HepG2 (cell line): Measurements from ENCODE around the gene CMIP. TPM values are rescaled to one million over a fixed set of nuclear protein-coding genes. Genes with fewer than 3 reads are reported as not detected.
A peak's percentile ranks its signal among the peaks of the same experiment; 100 is the strongest.

Source experiments
- ATAC-seq: fragments of 200-7000 bp; cut with Tn5 transposase; 3 replicates; pipeline ENCODE4 v1.9.1; 2020; ENCODE audit warnings: mild to moderate bottlenecking, moderate library complexity
- BruUV-seq: library from RNA; stranded (reverse); fragments of 400-500 nt; replicated peaks from 2 replicates; lab custom pipeline; 2021; lab: Mats Ljungman, UMichigan
- CTCF ChIA-PET: fragments of 300-600 bp; formaldehyde crosslinking; extraction: SDS; loops from one replicate; lab custom pipeline; 2021; ENCODE audit warnings: low total read pairs, inconsistent platforms, low intra/inter-chr PET ratio; lab: Yijun Ruan, JAX
- POLR2A ChIA-PET: fragments of 350-600 bp; sonication (Branson Sonifier 250); formaldehyde crosslinking; loops from one replicate; lab custom pipeline; 2020; ENCODE audit warnings: antibody characterized with exemption, inconsistent platforms; lab: Yijun Ruan, JAX
- DNase-seq: peaks from one replicate; pipeline ENCODE4 v3.0.0-alpha.2; 2015; ENCODE audit warnings: low spot score
- FAIRE-seq: peaks from 3 replicates; lab custom pipeline; 2011; peaks lifted over from hg19 to GRCh38; lab: Jason Lieb, UNC
- H2AFZ ChIP-seq: one replicate; pipeline ENCODE4 v1.6.1; 2011; ENCODE audit warnings: low read length, inconsistent platforms
- H3K27ac ChIP-seq: fragments of 300-600 bp; 3 replicates; pipeline ENCODE4 v1.8.0; 2011; ENCODE audit warnings: mixed run types, mild to moderate bottlenecking, mixed read lengths, low read length, inconsistent platforms; ENCODE audit not compliant: insufficient read depth; ENCODE audit errors: extremely low read length
- H3K27me3 ChIP-seq, 2 experiments: fragments of 200-600 bp in 1 of 2; 2 replicates in 1 of 2; 3 replicates in 1 of 2; pipeline versions ENCODE4 v1.6.0 to v1.8.0; 2011; ENCODE audit warnings: low read length in 2 of 2, mild to moderate bottlenecking in 2 of 2, moderate library complexity in 2 of 2, inconsistent platforms in 1 of 2; ENCODE audit not compliant: insufficient read depth in 2 of 2, control insufficient read depth in 1 of 2
- H3K36me3 ChIP-seq, 2 experiments: fragments of 200-600 bp in 1 of 2; replicated peaks in 1 of 2; 2 replicates in 1 of 2; 3 replicates in 1 of 2; pipeline versions ENCODE4 v1.5.1 to v1.8.0; 2011; ENCODE audit warnings: low read length in 2 of 2, inconsistent platforms in 1 of 2; ENCODE audit not compliant: insufficient read depth in 2 of 2, control insufficient read depth in 1 of 2
- H3K4me1 ChIP-seq: 2 replicates; pipeline ENCODE4 v1.5.1; 2012; ENCODE audit warnings: low read length, inconsistent platforms; ENCODE audit not compliant: insufficient read depth
- H3K4me2 ChIP-seq: 2 replicates; pipeline ENCODE4 v1.6.0; 2011; ENCODE audit warnings: low read depth, low read length, inconsistent platforms
- H3K4me3 ChIP-seq, 3 experiments: fragments of 200-600 bp in 1 of 3; sonication (generic), shearing (Covaris generic) in 1 of 3; replicated peaks in 1 of 3; 2 replicates each; pipeline ENCODE4 v1.5.1; 2011 to 2016; ENCODE audit warnings: low read length in 3 of 3, inconsistent platforms in 2 of 3, low read depth in 2 of 3, mild to moderate bottlenecking in 2 of 3, control low read depth in 1 of 3, mixed read lengths in 1 of 3; ENCODE audit not compliant: insufficient read depth in 1 of 3
- H3K79me2 ChIP-seq: one replicate; pipeline ENCODE4 v1.6.1; 2011; ENCODE audit warnings: low read length, inconsistent platforms; ENCODE audit not compliant: insufficient read depth
- H3K9ac ChIP-seq: 2 replicates; pipeline ENCODE4 v1.6.0; 2011; ENCODE audit warnings: mild to moderate bottlenecking, low read depth, low read length, inconsistent platforms; ENCODE audit not compliant: insufficient read depth
- H3K9me3 ChIP-seq: 2 replicates; pipeline ENCODE4 v1.5.1; 2012; ENCODE audit warnings: mild to moderate bottlenecking, low read length
- H4K20me1 ChIP-seq: 2 replicates; pipeline ENCODE4 v1.6.0; 2011; ENCODE audit warnings: inconsistent platforms, mild to moderate bottlenecking, low read length, moderate library complexity; ENCODE audit not compliant: insufficient read depth
- AGO2 ChIP-seq: fragments of 200-400 bp; formaldehyde crosslinking; optimal IDR thresholded peaks from 2 replicates; pipeline ENCODE3; 2017; ENCODE audit warnings: mild to moderate bottlenecking, low read depth, low read length, moderate library complexity
- FOXP1 ChIP-seq, 2 experiments: fragments of 450-650 bp in 1 of 2; IDR thresholded peaks; 2 replicates each; pipeline ENCODE4 v1.6.1; 2017 to 2018; ENCODE audit warnings: antibody characterized with exemption in 1 of 2
- HOXD1 ChIP-seq: sonication (generic); formaldehyde crosslinking; IDR thresholded peaks from 2 replicates; pipeline ENCODE4 v1.5.0; 2020; ENCODE audit warnings: missing genetic modification reagents
- KDM5A ChIP-seq: fragments of 200-600 bp; sonication (generic); IDR thresholded peaks from 2 replicates; pipeline ENCODE4 v1.7.0; 2018; ENCODE audit warnings: antibody characterized with exemption, mild to moderate bottlenecking, low read length, borderline replicate concordance
- RBM22 ChIP-seq: fragments of 200-400 bp; formaldehyde crosslinking; optimal IDR thresholded peaks from 2 replicates; pipeline ENCODE3; 2017; ENCODE audit warnings: mild to moderate bottlenecking, low read length, moderate library complexity
- STAT5B ChIP-seq: sonication (generic); formaldehyde crosslinking; IDR thresholded peaks from 2 replicates; pipeline ENCODE4 v1.4.0; 2020; ENCODE audit warnings: missing genetic modification reagents
- SYNCRIP ChIP-seq: fragments of 200-400 bp; formaldehyde crosslinking; IDR thresholded peaks from 2 replicates; pipeline ENCODE4 v1.6.1; 2018; ENCODE audit warnings: mild to moderate bottlenecking, low read depth, low read length; ENCODE audit not compliant: insufficient read depth
- ZBTB7A ChIP-seq: sonication (generic); formaldehyde crosslinking; IDR thresholded peaks from 2 replicates; pipeline ENCODE4 v1.8.0; 2022; ENCODE audit warnings: mild to moderate bottlenecking, missing genetic modification reagents
- ZNF556 ChIP-seq: sonication (generic); formaldehyde crosslinking; IDR thresholded peaks from 2 replicates; pipeline ENCODE4 v1.4.0; 2020; ENCODE audit warnings: mild to moderate bottlenecking, missing genetic modification reagents, borderline replicate concordance
- ZNF674 ChIP-seq: sonication (generic); formaldehyde crosslinking; IDR thresholded peaks from 2 replicates; pipeline ENCODE4 v1.5.0; 2020; ENCODE audit warnings: low read depth, mild to moderate bottlenecking, missing genetic modification reagents
- ZNF768 ChIP-seq: sonication (generic); formaldehyde crosslinking; IDR thresholded peaks from 2 replicates; pipeline ENCODE4 v1.4.0; 2020; ENCODE audit warnings: missing genetic modification reagents
- WGBS: methylation state at CpG from one replicate; pipeline ENCODE4 v1.1.6; 2017; ENCODE audit warnings: low lambda C conversion rate; 5-methylcytosine and 5-hydroxymethylcytosine counted together
- in situ Hi-C: cut with HindIII; loops from 2 replicates; pipeline ENCODE4 v1.10.0; 2017; ENCODE audit warnings: low pct_unique_long_range_greater_than_20kb; ENCODE audit not compliant: extremely low pct_ligation_motif_present
- intact Hi-C: fragments of 100-400 bp; cut with micrococcal nuclease; formaldehyde crosslinking; loops from one replicate; pipeline ENCODE4 v1.10.0; 2022; ENCODE audit not compliant: unreplicated experiment
- polyA plus RNA-seq, 8 experiments: library from polyadenylated mRNA; depleted of rRNA in 3 of 8; stranded (reverse) in 7 of 8; unstranded in 1 of 8; fragments of >200 nt; fragmentation: Illumina TruSeq in 4 of 8; extraction: Trizol in 4 of 8; gene quantifications; 2 replicates each; pipeline versions ENCODE4 v1.2.1 to v1.2.3, GENCODE V29; 2011 to 2016; ENCODE audit warnings: low read depth in 4 of 8, missing spikeins in 1 of 8, mixed read lengths in 1 of 8; ENCODE audit not compliant: insufficient read depth in 1 of 8
- total RNA-seq, 5 experiments: library from RNA; depleted of rRNA; stranded (reverse); fragments of >200 nt; fragmentation: Illumina TruSeq; extraction: Trizol; gene quantifications; 2 replicates each; pipeline ENCODE4 v1.2.3, GENCODE V29; 2016; ENCODE audit warnings: low read depth in 1 of 5
- TF ChIP-seq, protein P1 (sequence below): sonication (generic); formaldehyde crosslinking; IDR thresholded peaks from 2 replicates; pipeline ENCODE4 v1.9.0; 2021; ENCODE audit warnings: missing genetic modification reagents, borderline replicate concordance
- TF ChIP-seq, protein P2 (sequence below): sonication (generic); formaldehyde crosslinking; IDR thresholded peaks from 2 replicates; pipeline ENCODE4 v1.4.0; 2020; ENCODE audit warnings: mild to moderate bottlenecking, low read depth, missing genetic modification reagents
- TF ChIP-seq, protein P3 (sequence below): sonication (generic); formaldehyde crosslinking; IDR thresholded peaks from 2 replicates; pipeline ENCODE4 v1.4.0; 2020; ENCODE audit warnings: mild to moderate bottlenecking, missing genetic modification reagents
- TF ChIP-seq, protein P4 (sequence below): sonication (generic); formaldehyde crosslinking; IDR thresholded peaks from 2 replicates; pipeline ENCODE4 v1.5.1; 2020; ENCODE audit warnings: mild to moderate bottlenecking, missing genetic modification reagents, moderate library complexity

The CMIP gene
- total and polyA plus RNA-seq, 2 of the 13 experiments (the other 11 are each of a cell fraction or from before 2014, with no cell fraction given), result 10.9 to 18.1 TPM

DNA sequence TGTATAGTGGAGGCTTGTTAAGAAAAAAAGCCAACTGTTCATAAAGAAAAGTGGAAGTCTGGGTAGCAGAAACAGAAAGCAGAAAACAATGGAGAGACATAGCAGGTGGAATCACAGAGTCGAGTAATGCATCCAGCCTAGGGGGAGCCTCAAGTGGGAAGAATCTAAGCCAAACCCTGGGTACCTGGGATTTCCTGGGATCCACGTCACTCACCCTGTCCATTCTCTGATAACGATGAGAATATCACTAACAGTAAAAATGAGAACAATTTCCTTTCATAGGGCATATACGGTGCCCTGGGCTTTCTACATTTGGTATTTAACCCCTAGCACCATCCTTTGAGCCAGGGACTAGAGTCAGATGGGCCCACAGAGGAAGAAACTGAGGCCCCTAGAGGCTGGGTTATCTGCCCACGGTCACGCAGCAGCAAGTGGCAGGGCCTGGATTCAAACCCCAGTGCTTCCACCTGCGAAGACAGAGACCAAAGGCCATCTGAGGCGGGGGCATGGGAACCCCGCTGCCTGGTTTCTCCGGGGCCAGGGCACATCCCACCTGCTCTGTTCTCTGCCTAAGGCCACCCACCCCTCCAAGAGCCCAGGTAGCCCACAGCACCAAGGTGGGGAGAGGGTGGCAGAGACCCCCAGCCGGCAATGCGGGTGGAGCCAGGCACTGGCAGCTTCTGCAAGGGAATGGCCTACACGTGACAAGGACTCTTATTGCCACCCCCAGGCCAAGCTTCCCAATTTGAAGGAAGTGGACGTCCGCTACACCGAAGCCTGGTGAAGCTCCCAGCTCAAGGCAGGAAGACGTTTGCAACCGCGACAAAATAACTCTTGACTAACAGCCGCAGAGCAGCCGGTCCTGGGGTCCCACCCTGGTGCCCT is 264.6 kb downstream of the CMIP start:
- Histone ChIP-seq H3K4me1 (no peaks in the 10 kb centered on the region), H3K4me2 (no peak overlapping the region), H2AFZ (no peak overlapping the region), H4K20me1 (peaks cover 4% of the 10 kb centered on the region; the same call in 1 of the 2 replicates), H3K79me2 (no peaks in the 10 kb centered on the region), H3K36me3 (peaks cover 49 to 51% of the 10 kb centered on the region in 2 experiments), H3K9ac (no peak overlapping the region), H3K4me3 (no peak overlapping the region), H3K27ac (no peak overlapping the region), H3K27me3 (no peaks in the 10 kb centered on the region), H3K9me3 (no peaks in the 10 kb centered on the region)
- POLR2A ChIA-PET, result no interaction called here
- ATAC-seq (no peak), DNase-seq (no peak), FAIRE-seq (no peak)
- no TSS peak for BruUV-seq
- 98% methylated on average over 17 of the region's 21 CpGs for WGBS
- in situ Hi-C loops (no loop called here), intact Hi-C loops (no loop called here)
- CTCF ChIA-PET, result no interaction called here
- TF ChIP-seq ZNF768, result peak; percentile 13; the same call in 1 of the 2 replicates
- TF ChIP-seq, protein P1, sequence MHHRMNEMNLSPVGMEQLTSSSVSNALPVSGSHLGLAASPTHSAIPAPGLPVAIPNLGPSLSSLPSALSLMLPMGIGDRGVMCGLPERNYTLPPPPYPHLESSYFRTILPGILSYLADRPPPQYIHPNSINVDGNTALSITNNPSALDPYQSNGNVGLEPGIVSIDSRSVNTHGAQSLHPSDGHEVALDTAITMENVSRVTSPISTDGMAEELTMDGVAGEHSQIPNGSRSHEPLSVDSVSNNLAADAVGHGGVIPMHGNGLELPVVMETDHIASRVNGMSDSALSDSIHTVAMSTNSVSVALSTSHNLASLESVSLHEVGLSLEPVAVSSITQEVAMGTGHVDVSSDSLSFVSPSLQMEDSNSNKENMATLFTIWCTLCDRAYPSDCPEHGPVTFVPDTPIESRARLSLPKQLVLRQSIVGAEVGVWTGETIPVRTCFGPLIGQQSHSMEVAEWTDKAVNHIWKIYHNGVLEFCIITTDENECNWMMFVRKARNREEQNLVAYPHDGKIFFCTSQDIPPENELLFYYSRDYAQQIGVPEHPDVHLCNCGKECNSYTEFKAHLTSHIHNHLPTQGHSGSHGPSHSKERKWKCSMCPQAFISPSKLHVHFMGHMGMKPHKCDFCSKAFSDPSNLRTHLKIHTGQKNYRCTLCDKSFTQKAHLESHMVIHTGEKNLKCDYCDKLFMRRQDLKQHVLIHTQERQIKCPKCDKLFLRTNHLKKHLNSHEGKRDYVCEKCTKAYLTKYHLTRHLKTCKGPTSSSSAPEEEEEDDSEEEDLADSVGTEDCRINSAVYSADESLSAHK, result no peak
- no peak for TF ChIP-seq SYNCRIP
- TF ChIP-seq STAT5B (CRISPR knock-in tag), result no peak
- no peak for TF ChIP-seq HOXD1 (CRISPR knock-in tag)
- no peak for TF ChIP-seq KDM5A
- no peak for TF ChIP-seq ZNF556 (CRISPR knock-in tag)
- TF ChIP-seq, protein P2, sequence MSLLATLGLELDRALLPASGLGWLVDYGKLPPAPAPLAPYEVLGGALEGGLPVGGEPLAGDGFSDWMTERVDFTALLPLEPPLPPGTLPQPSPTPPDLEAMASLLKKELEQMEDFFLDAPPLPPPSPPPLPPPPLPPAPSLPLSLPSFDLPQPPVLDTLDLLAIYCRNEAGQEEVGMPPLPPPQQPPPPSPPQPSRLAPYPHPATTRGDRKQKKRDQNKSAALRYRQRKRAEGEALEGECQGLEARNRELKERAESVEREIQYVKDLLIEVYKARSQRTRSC, result no peak
- TF ChIP-seq, protein P3, sequence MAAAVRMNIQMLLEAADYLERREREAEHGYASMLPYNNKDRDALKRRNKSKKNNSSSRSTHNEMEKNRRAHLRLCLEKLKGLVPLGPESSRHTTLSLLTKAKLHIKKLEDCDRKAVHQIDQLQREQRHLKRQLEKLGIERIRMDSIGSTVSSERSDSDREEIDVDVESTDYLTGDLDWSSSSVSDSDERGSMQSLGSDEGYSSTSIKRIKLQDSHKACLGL (CRISPR knock-in tag), result 0 out of 2 replicates have a peak, but pooled peaks have one; percentile 23
- TF ChIP-seq FOXP1 (IDR thresholded peaks at IDR 0.05), result no peak
- no peak for TF ChIP-seq FOXP1 (CRISPR knock-in tag; IDR thresholded peaks at IDR 0.05)
- peak; percentile 72 for TF ChIP-seq RBM22
- no peak for TF ChIP-seq ZNF674 (CRISPR knock-in tag)
- no peak for TF ChIP-seq ZBTB7A
- peak; percentile 86 for TF ChIP-seq AGO2
- TF ChIP-seq, protein P4, sequence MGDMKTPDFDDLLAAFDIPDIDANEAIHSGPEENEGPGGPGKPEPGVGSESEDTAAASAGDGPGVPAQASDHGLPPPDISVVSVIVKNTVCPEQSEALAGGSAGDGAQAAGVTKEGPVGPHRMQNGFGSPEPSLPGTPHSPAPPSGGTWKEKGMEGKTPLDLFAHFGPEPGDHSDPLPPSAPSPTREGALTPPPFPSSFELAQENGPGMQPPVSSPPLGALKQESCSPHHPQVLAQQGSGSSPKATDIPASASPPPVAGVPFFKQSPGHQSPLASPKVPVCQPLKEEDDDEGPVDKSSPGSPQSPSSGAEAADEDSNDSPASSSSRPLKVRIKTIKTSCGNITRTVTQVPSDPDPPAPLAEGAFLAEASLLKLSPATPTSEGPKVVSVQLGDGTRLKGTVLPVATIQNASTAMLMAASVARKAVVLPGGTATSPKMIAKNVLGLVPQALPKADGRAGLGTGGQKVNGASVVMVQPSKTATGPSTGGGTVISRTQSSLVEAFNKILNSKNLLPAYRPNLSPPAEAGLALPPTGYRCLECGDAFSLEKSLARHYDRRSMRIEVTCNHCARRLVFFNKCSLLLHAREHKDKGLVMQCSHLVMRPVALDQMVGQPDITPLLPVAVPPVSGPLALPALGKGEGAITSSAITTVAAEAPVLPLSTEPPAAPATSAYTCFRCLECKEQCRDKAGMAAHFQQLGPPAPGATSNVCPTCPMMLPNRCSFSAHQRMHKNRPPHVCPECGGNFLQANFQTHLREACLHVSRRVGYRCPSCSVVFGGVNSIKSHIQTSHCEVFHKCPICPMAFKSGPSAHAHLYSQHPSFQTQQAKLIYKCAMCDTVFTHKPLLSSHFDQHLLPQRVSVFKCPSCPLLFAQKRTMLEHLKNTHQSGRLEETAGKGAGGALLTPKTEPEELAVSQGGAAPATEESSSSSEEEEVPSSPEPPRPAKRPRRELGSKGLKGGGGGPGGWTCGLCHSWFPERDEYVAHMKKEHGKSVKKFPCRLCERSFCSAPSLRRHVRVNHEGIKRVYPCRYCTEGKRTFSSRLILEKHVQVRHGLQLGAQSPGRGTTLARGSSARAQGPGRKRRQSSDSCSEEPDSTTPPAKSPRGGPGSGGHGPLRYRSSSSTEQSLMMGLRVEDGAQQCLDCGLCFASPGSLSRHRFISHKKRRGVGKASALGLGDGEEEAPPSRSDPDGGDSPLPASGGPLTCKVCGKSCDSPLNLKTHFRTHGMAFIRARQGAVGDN (CRISPR knock-in tag), result peak; percentile 26
